ENCODE results near the gene SH3BP5. TPM values are rescaled to one million over a fixed set of nuclear protein-coding genes. Genes with fewer than 3 reads are reported as not detected.

The SH3BP5 gene
- total RNA-seq, 1 experiment from 2014 or later: 13.9 TPM

DNA sequence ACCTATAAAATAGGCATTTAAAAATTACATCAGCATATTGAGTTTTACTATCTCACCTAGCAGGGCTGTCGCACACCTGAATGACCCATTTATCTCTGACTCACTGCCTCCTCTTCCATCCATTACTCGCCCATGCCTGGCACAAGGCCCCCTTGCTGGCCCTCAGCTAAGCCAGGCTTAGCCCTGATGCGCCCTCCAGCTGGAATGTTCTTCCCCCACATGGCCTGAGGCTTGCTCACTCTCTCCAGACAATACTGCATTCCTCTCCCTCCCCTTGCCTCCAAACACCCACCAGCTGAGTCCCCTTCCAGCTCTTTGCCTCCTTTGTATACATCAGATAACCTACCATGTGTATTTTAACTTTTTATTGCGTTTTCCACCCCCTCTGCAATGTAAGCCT is 7.2 kb downstream of the SH3BP5 start (continued):
- TF ChIP-seq, protein P1, sequence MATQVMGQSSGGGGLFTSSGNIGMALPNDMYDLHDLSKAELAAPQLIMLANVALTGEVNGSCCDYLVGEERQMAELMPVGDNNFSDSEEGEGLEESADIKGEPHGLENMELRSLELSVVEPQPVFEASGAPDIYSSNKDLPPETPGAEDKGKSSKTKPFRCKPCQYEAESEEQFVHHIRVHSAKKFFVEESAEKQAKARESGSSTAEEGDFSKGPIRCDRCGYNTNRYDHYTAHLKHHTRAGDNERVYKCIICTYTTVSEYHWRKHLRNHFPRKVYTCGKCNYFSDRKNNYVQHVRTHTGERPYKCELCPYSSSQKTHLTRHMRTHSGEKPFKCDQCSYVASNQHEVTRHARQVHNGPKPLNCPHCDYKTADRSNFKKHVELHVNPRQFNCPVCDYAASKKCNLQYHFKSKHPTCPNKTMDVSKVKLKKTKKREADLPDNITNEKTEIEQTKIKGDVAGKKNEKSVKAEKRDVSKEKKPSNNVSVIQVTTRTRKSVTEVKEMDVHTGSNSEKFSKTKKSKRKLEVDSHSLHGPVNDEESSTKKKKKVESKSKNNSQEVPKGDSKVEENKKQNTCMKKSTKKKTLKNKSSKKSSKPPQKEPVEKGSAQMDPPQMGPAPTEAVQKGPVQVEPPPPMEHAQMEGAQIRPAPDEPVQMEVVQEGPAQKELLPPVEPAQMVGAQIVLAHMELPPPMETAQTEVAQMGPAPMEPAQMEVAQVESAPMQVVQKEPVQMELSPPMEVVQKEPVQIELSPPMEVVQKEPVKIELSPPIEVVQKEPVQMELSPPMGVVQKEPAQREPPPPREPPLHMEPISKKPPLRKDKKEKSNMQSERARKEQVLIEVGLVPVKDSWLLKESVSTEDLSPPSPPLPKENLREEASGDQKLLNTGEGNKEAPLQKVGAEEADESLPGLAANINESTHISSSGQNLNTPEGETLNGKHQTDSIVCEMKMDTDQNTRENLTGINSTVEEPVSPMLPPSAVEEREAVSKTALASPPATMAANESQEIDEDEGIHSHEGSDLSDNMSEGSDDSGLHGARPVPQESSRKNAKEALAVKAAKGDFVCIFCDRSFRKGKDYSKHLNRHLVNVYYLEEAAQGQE (IDR thresholded peaks at IDR 0.05; ENCODE audit: low read depth): no peak
- no peak for TF ChIP-seq ZFX (IDR thresholded peaks at IDR 0.05)
- peak; percentile 39; the same call in 1 of the 2 replicates for TF ChIP-seq JUND (IDR thresholded peaks at IDR 0.05)
- no peak for TF ChIP-seq POLR2A (IDR thresholded peaks at IDR 0.05; ENCODE audit: borderline replicate concordance, extremely low read depth, insufficient read depth, insufficient read length)
- TF ChIP-seq TCF7L2 (IDR thresholded peaks at IDR 0.05; ENCODE audit: borderline replicate concordance, extremely low read depth, insufficient read depth, insufficient read length): no peak
- TF ChIP-seq POLR2AphosphoS5 (IDR thresholded peaks at IDR 0.05; ENCODE audit: low read depth, low read length): no peak
- 0 out of 2 replicates have a peak, but pooled peaks have one; percentile 19 for TF ChIP-seq RAD21 (IDR thresholded peaks at IDR 0.05; ENCODE audit: low read depth)

DNA sequence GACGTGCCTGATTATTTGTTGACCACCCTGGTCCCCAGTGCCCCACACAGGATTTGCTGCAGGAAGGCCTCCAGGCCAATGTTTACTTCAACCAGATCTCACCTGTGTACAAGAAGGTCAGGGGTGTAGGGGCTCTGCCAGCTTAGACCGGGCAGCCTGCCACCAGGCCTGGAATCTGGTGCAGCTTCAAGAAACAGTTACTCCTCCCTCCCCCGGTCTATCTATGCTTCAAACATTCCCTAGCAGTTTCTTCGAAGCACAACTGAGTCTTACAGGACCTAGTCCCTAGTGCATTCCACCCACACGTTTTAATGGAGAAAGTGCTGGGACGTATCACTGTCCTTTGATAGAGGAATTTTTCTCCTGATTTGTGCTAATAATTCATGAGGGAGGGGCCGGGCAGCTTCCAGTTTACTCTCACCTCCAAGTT is 8.0 kb downstream of the SH3BP5 start:
- Histone ChIP-seq H4K20me1 (ENCODE audit: insufficient read depth) (no peaks in the 10 kb centered on the region), H3K36me3 (ENCODE audit: control insufficient read depth in 1 of 2, insufficient read depth in 2 of 2, low read length in 2 of 2) (peaks cover 0 to 6% of the 10 kb centered on the region in 2 experiments; a peak in 1 of 4 replicates), H3K27me3 (ENCODE audit: insufficient read depth, low read length) (no peaks in the 10 kb centered on the region), H3K79me2 (ENCODE audit: insufficient read depth, low read length) (peaks cover 11% of the 10 kb centered on the region; the same call in 1 of the 2 replicates), H3K9me3 (ENCODE audit: control insufficient read depth in 1 of 2, insufficient read depth in 1 of 2, low read depth in 1 of 2, low read length in 2 of 2) (no peaks in the 10 kb centered on the region), H3K4me1 (ENCODE audit: control insufficient read depth in 1 of 2, insufficient read depth in 2 of 2, low read length in 2 of 2) (peaks cover 19 to 23% of the 10 kb centered on the region in 2 experiments; a peak in 3 of 4 replicates), H3K4me2 (ENCODE audit: low read length) (peak overlapping the region; percentile 18; the same call in 1 of the 2 replicates), H2AFZ (ENCODE audit: low read depth, low read length, poor library complexity, severe bottlenecking) (no peak overlapping the region), H3K27ac (ENCODE audit: low read depth, low read length) (no peak overlapping the region), H3K9me2 (ENCODE audit: insufficient read depth) (no peaks in the 10 kb centered on the region), H3K9ac (ENCODE audit: low read length) (no peak overlapping the region), H3K4me3 (replicated peaks in 1 of 2; ENCODE audit: low read depth in 1 of 2, low read length in 2 of 2) (no peak overlapping the region)
- intact Hi-C loops (cut with micrococcal nuclease): no loop called here
- ChIA-PET RAD21 (ENCODE audit: low non-redundant PET in 1 of 2, low total read pairs in 2 of 2, uncharacterized antibody in 2 of 2, unreplicated experiment in 2 of 2) (no interaction called here), POLR2A (no interaction called here), CTCF (interaction anchor here (0.7 kb wide), 1 partner anchor 56 kb away, joined by 3 read pairs; no protein-coding TSS in a partner anchor)
- TF ChIP-seq SIN3A (IDR thresholded peaks at IDR 0.05; ENCODE audit: low read depth): no peak
- TF ChIP-seq, protein P2, sequence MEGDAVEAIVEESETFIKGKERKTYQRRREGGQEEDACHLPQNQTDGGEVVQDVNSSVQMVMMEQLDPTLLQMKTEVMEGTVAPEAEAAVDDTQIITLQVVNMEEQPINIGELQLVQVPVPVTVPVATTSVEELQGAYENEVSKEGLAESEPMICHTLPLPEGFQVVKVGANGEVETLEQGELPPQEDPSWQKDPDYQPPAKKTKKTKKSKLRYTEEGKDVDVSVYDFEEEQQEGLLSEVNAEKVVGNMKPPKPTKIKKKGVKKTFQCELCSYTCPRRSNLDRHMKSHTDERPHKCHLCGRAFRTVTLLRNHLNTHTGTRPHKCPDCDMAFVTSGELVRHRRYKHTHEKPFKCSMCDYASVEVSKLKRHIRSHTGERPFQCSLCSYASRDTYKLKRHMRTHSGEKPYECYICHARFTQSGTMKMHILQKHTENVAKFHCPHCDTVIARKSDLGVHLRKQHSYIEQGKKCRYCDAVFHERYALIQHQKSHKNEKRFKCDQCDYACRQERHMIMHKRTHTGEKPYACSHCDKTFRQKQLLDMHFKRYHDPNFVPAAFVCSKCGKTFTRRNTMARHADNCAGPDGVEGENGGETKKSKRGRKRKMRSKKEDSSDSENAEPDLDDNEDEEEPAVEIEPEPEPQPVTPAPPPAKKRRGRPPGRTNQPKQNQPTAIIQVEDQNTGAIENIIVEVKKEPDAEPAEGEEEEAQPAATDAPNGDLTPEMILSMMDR (IDR thresholded peaks at IDR 0.05 in 2 of 3, conservative IDR thresholded peaks at IDR 0.05 in 1 of 3; ENCODE audit: borderline replicate concordance in 1 of 3, insufficient read depth in 1 of 3, low read depth in 2 of 3, low read length in 2 of 3): no peak
- no peak for TF ChIP-seq POLR2A (IDR thresholded peaks at IDR 0.05; ENCODE audit: borderline replicate concordance, extremely low read depth, insufficient read depth, insufficient read length)
- no peak for TF ChIP-seq ELF1 (IDR thresholded peaks at IDR 0.05; ENCODE audit: borderline replicate concordance, low read depth)
- TF ChIP-seq, protein P3, sequence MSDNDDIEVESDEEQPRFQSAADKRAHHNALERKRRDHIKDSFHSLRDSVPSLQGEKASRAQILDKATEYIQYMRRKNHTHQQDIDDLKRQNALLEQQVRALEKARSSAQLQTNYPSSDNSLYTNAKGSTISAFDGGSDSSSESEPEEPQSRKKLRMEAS (IDR thresholded peaks at IDR 0.05): no peak
- no peak for TF ChIP-seq CBX3 (IDR thresholded peaks at IDR 0.05; ENCODE audit: low read depth)
- no peak for TF ChIP-seq POLR2AphosphoS5 (IDR thresholded peaks at IDR 0.05; ENCODE audit: low read depth, low read length)
- TF ChIP-seq, protein P4, sequence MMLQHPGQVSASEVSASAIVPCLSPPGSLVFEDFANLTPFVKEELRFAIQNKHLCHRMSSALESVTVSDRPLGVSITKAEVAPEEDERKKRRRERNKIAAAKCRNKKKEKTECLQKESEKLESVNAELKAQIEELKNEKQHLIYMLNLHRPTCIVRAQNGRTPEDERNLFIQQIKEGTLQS (IDR thresholded peaks at IDR 0.05): no peak
- TF ChIP-seq ZFX (IDR thresholded peaks at IDR 0.05): no peak
- TF ChIP-seq EZH2phosphoT487 (IDR thresholded peaks at IDR 0.05; ENCODE audit: borderline replicate concordance): no peak
- TF ChIP-seq CEBPB (IDR thresholded peaks at IDR 0.05; ENCODE audit: low read depth): no peak
- TF ChIP-seq, protein P5, sequence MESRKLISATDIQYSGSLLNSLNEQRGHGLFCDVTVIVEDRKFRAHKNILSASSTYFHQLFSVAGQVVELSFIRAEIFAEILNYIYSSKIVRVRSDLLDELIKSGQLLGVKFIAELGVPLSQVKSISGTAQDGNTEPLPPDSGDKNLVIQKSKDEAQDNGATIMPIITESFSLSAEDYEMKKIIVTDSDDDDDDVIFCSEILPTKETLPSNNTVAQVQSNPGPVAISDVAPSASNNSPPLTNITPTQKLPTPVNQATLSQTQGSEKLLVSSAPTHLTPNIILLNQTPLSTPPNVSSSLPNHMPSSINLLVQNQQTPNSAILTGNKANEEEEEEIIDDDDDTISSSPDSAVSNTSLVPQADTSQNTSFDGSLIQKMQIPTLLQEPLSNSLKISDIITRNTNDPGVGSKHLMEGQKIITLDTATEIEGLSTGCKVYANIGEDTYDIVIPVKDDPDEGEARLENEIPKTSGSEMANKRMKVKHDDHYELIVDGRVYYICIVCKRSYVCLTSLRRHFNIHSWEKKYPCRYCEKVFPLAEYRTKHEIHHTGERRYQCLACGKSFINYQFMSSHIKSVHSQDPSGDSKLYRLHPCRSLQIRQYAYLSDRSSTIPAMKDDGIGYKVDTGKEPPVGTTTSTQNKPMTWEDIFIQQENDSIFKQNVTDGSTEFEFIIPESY (IDR thresholded peaks at IDR 0.05; ENCODE audit: extremely low read depth, insufficient replicate concordance, low read length): no peak
- DNase-seq (ENCODE audit: low read depth, low spot score): no peak
- no peak for ATAC-seq
- no TSS peak for BruUV-seq (replicated peaks)
